Measurements from ENCODE around the gene ARHGEF28.

Gene ARHGEF28

GRCh38 chr5:73702534-73702933 is 76.5 kb downstream of the ARHGEF28 start:
- no peak for DNase-seq

- no peak for DNase-seq
Measured at GRCh38 chr5:73702951-73703350, 77.0 kb downstream of the ARHGEF28 start.

- no peak for DNase-seq
Measured at GRCh38 chr5:73705364-73705763, 79.4 kb downstream of the ARHGEF28 start.

GRCh38 chr5:73706963-73707362 is 81.0 kb downstream of the ARHGEF28 start:
- no peak for DNase-seq

- DNase-seq, result no peak
Measured at GRCh38 chr5:73709536-73710129, 83.6 kb downstream of the ARHGEF28 start.

- DNase-seq, result no peak
Measured at GRCh38 chr5:73716284-73716808, 90.3 kb downstream of the ARHGEF28 start.

GRCh38 chr5:73718762-73719161 is 92.8 kb downstream of the ARHGEF28 start:
- DNase-seq, result no peak

GRCh38 chr5:73719632-73720031 is 93.6 kb downstream of the ARHGEF28 start:
- DNase-seq, result no peak

- no peak for DNase-seq
Measured at GRCh38 chr5:73722231-73722630, 96.2 kb downstream of the ARHGEF28 start.

- no peak for DNase-seq
Measured at GRCh38 chr5:73726071-73726470, 100.1 kb downstream of the ARHGEF28 start.

GRCh38 chr5:73726606-73727231 is 100.7 kb downstream of the ARHGEF28 start:
- no peak for DNase-seq

GRCh38 chr5:73727470-73727869 is 101.5 kb downstream of the ARHGEF28 start:
- no peak for DNase-seq

- DNase-seq, result no peak
Measured at GRCh38 chr5:73728493-73729273, 102.7 kb downstream of the ARHGEF28 start.

GRCh38 chr5:73729329-73729728 is 103.3 kb downstream of the ARHGEF28 start:
- no peak for DNase-seq

GRCh38 chr5:73732045-73732444 is 106.0 kb downstream of the ARHGEF28 start:
- DNase-seq, result no peak

GRCh38 chr5:73733219-73733618 is 107.2 kb downstream of the ARHGEF28 start:
- DNase-seq, result no peak

GRCh38 chr5:73735032-73735734 is 109.2 kb downstream of the ARHGEF28 start:
- no peak for DNase-seq

GRCh38 chr5:73739650-73740049 is 113.7 kb downstream of the ARHGEF28 start:
- no peak for DNase-seq

GRCh38 chr5:73740274-73740790 is 114.3 kb downstream of the ARHGEF28 start:
- DNase-seq, result no peak

- DNase-seq, result no peak
Measured at GRCh38 chr5:73743161-73743560, 117.2 kb downstream of the ARHGEF28 start.

- no peak for DNase-seq
Measured at GRCh38 chr5:73745836-73746235, 119.8 kb downstream of the ARHGEF28 start.

- DNase-seq, result no peak
Measured at GRCh38 chr5:73746608-73747007, 120.6 kb downstream of the ARHGEF28 start.

All from NCI-H526 (cell line).